ENCODE results near the gene OR6Y1. TPM values are rescaled to one million over a fixed set of nuclear protein-coding genes. Genes with fewer than 3 reads are reported as not detected.

Gene OR6Y1
- total RNA-seq, 1 donor from 2014 or later = not detected

- H3K36me3 Mint-ChIP-seq (ENCODE audit: low read depth) = no peaks in the 10 kb centered on the region
- no peak for TF ChIP-seq CTCF (conservative IDR thresholded peaks at IDR 0.05)
- H3K4me3 Mint-ChIP-seq = no peak overlapping the region
- DNase-seq (ENCODE audit: low read depth, low spot score) = no peak
- no peaks in the 10 kb centered on the region for H3K9me3 Mint-ChIP-seq
- H3K27ac Mint-ChIP-seq (ENCODE audit: unreplicated experiment) = no peak overlapping the region
- no peaks in the 10 kb centered on the region for H3K4me1 Mint-ChIP-seq
- H3K27me3 Mint-ChIP-seq (ENCODE audit: low read depth) = peaks cover 40% of the 10 kb centered on the region
Observed at GRCh38 chr1:158507511-158507910, 46.7 kb downstream of the OR6Y1 start.

DNA sequence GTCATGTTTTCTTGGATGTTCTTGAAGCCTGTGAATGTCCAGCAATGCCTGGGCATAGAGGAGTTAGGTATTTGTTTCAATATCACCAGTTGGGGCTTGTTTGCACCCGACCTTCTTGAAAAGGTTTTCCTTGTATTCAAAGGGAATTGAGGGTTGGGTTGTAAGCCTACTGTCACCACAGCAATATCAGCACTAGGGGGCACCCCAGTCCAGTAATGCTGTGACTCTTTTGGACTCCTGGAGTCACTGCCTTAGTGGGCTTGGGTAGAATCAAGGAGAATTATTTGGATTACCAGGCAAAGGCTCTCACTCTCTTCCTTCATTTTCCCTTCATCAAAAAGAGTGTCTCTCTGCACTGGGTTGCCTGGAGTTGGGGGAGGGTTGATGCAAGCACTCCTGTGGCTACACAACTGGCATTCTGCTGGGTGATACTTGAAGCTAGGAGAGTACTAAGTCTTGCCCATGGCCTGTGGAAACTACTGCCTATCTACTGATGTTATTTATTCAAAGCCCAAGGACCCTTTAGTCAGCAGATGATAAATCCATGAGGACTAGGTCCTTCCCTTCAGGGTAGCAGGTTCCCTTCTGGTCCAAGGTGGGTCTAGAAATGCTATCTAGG is 47.7 kb downstream of the OR6Y1 start:
- no peaks in the 10 kb centered on the region for H3K9me3 Mint-ChIP-seq
- peak; percentile 67 for TF ChIP-seq CTCF (conservative IDR thresholded peaks at IDR 0.05)
- peak; percentile 33 for DNase-seq (ENCODE audit: low read depth, low spot score)
- peaks cover 40% of the 10 kb centered on the region for H3K27me3 Mint-ChIP-seq (ENCODE audit: low read depth)
- no peaks in the 10 kb centered on the region for H3K36me3 Mint-ChIP-seq (ENCODE audit: low read depth)
- no peak overlapping the region for H3K4me3 Mint-ChIP-seq
- no peak overlapping the region for H3K27ac Mint-ChIP-seq (ENCODE audit: unreplicated experiment)
- no peaks in the 10 kb centered on the region for H3K4me1 Mint-ChIP-seq

DNA sequence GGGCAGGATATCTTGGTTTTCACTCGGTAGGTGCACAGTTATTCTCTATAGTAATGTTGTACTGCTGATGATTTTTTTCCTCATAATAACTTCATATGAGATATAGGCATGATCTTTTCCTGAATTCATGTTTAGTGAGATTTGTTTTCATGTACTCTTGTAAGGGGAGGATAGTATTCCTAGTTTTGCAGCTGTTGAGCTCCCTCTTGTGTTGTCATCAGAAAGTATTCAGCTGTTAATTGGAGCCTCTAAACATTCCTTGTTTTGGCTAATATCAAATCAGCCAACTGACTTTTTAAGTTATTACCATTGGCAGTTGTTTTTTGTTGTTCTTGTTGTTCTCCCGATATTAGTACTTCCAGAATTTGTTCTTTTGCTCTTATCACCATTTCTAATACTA is 57.8 kb downstream of the OR6Y1 start:
- Mint-ChIP-seq H3K27ac (ENCODE audit: unreplicated experiment) (no peak overlapping the region), H3K9me3 (no peaks in the 10 kb centered on the region), H3K27me3 (ENCODE audit: low read depth) (peaks cover 36% of the 10 kb centered on the region), H3K4me3 (no peak overlapping the region), H3K4me1 (no peaks in the 10 kb centered on the region), H3K36me3 (ENCODE audit: low read depth) (no peaks in the 10 kb centered on the region)
- no peak for DNase-seq (ENCODE audit: low read depth, low spot score)
- TF ChIP-seq CTCF (conservative IDR thresholded peaks at IDR 0.05) = peak; percentile 57

DNA sequence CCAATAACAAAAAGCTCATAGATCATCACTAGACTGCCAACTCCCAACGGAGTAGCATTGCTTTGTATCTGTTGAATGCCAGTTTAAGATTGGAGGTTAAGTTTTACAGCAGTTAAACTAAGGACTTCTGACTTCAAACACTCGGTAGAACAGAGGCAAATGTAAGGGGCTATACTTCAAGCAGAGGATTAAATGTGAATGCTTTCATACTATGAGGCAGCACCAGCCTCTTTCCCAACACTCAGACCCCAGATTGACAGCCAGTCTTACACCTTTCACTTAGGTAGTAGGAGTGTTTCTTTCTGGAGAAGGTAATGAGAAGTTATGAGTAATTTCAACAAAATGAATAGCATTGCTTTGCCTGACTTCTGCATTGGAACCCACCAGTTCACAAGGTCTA is 59.4 kb downstream of the OR6Y1 start:
- Mint-ChIP-seq H3K27me3 (ENCODE audit: low read depth) (peaks cover 39% of the 10 kb centered on the region), H3K4me3 (no peak overlapping the region), H3K36me3 (ENCODE audit: low read depth) (no peaks in the 10 kb centered on the region), H3K4me1 (no peaks in the 10 kb centered on the region), H3K9me3 (no peaks in the 10 kb centered on the region), H3K27ac (ENCODE audit: unreplicated experiment) (no peak overlapping the region)
- no peak for DNase-seq (ENCODE audit: low read depth, low spot score)
- no peak for TF ChIP-seq CTCF (conservative IDR thresholded peaks at IDR 0.05)

Other genes with a start within 250 kb of the OR6Y1 start
- not detected in 2 replicates for gene CD1B, start 222.9 kb downstream of the OR6Y1 start, total RNA-seq
- gene CD1E, start 200.5 kb downstream of the OR6Y1 start, total RNA-seq = not detected in 2 replicates
- not detected in 2 replicates for gene OR10T2, start 154.9 kb downstream of the OR6Y1 start, total RNA-seq
- not detected in 2 replicates for gene OR10K2, start 128.2 kb downstream of the OR6Y1 start, total RNA-seq
- gene OR10K1, start 92.6 kb downstream of the OR6Y1 start, total RNA-seq = not detected in 2 replicates
- gene OR10R2, start 82.2 kb downstream of the OR6Y1 start, total RNA-seq = not detected in 2 replicates
- not detected in 2 replicates for gene OR6P1, start 16.2 kb upstream of the OR6Y1 start, total RNA-seq
- gene OR10X1, start 25.5 kb upstream of the OR6Y1 start, total RNA-seq = not detected in 2 replicates
- gene OR10Z1, start 50.9 kb upstream of the OR6Y1 start, total RNA-seq = not detected in 2 replicates
- gene SPTA1, start 132.3 kb upstream of the OR6Y1 start, total RNA-seq = not detected in 2 replicates
- not detected in 2 replicates for gene OR6K2, start 146.2 kb upstream of the OR6Y1 start, total RNA-seq
- gene OR6K3, start 166.3 kb upstream of the OR6Y1 start, total RNA-seq = not detected in 2 replicates
- gene OR6K6, start 200.3 kb upstream of the OR6Y1 start, total RNA-seq = not detected in 2 replicates
- gene OR6N1, start 217.8 kb upstream of the OR6Y1 start, total RNA-seq = not detected in 2 replicates
- gene OR6N2, start 226.8 kb upstream of the OR6Y1 start, total RNA-seq = not detected in 2 replicates

Data from neural crest cell (in vitro differentiated cells).